GM23338 (cell line): Measurements from ENCODE around the gene ZNF580. TPM values are rescaled to one million over a fixed set of nuclear protein-coding genes. Genes with fewer than 3 reads are reported as not detected.

Experiments used
- ATAC-seq: fragments of 200-7000 bp; cut with Tn5 transposase; 3 replicates; pipeline ENCODE4 v1.9.1; 2020
- DNase-seq: peaks from one replicate; pipeline ENCODE4 v3.0.0-alpha.2; 2015; ENCODE audit warnings: low spot score
- H2AFZ ChIP-seq: fragments of 200-600 bp; sonication (generic); 2 replicates; pipeline ENCODE4 v1.8.0; 2016; ENCODE audit warnings: antibody characterized with exemption, mild to moderate bottlenecking, moderate library complexity
- H3F3A ChIP-seq: fragments of 200-600 bp; sonication (generic); replicated peaks from 2 replicates; pipeline ENCODE4 v1.8.0; 2017; ENCODE audit warnings: antibody characterized with exemption, mixed run types, low read depth
- H3K27ac ChIP-seq: fragments of 200-600 bp; sonication (generic); 2 replicates; pipeline ENCODE4 v1.6.1; 2016; ENCODE audit warnings: low read depth
- H3K27me3 ChIP-seq: fragments of 200-600 bp; sonication (generic); 2 replicates; pipeline ENCODE4 v1.8.0; 2016; ENCODE audit warnings: mild to moderate bottlenecking, mixed run types, moderate library complexity; ENCODE audit not compliant: insufficient read depth
- H3K36me3 ChIP-seq: fragments of 200-600 bp; sonication (generic); 2 replicates; pipeline ENCODE4 v1.8.0; 2016; ENCODE audit warnings: mild to moderate bottlenecking; ENCODE audit not compliant: insufficient read depth
- H3K4me1 ChIP-seq: fragments of 200-600 bp; sonication (generic); 2 replicates; pipeline ENCODE4 v1.8.0; 2016; ENCODE audit warnings: mild to moderate bottlenecking, moderate library complexity; ENCODE audit not compliant: insufficient read depth
- H3K4me2 ChIP-seq: fragments of 200-600 bp; sonication (generic); 2 replicates; pipeline ENCODE4 v1.7.1; 2017; ENCODE audit warnings: mixed run types
- H3K4me3 ChIP-seq: fragments of 200-600 bp; sonication (generic); 2 replicates; pipeline ENCODE4 v1.6.1; 2016; ENCODE audit warnings: mixed run types
- H3K79me2 ChIP-seq: fragments of 200-600 bp; sonication (generic); replicated peaks from 2 replicates; pipeline ENCODE4 v1.8.0; 2017; ENCODE audit warnings: mild to moderate bottlenecking; ENCODE audit not compliant: insufficient read depth
- H3K9me2 ChIP-seq: fragments of 200-600 bp; sonication (generic); 2 replicates; pipeline ENCODE4 v1.8.0; 2017; ENCODE audit not compliant: insufficient read depth
- H4K20me1 ChIP-seq: fragments of 200-600 bp; sonication (generic); replicated peaks from 2 replicates; pipeline ENCODE4 v1.8.0; 2017; ENCODE audit warnings: mild to moderate bottlenecking; ENCODE audit not compliant: insufficient read depth
- H3K27ac Mint-ChIP-seq: 2 replicates; pipeline ENCODE4 v1.8.0; 2020; ENCODE audit warnings: inconsistent platforms, mild to moderate bottlenecking, moderate library complexity, mixed read lengths
- H3K27me3 Mint-ChIP-seq: 3 replicates; pipeline ENCODE4 v1.8.0; 2022; ENCODE audit warnings: low read depth, mild to moderate bottlenecking, moderate library complexity, mixed read lengths, inconsistent platforms; ENCODE audit not compliant: insufficient read depth, poor library complexity
- H3K36me3 Mint-ChIP-seq: 3 replicates; pipeline ENCODE4 v1.8.0; 2021; ENCODE audit warnings: low read depth, mild to moderate bottlenecking, inconsistent platforms, moderate library complexity, mixed read lengths
- H3K4me1 Mint-ChIP-seq: 3 replicates; pipeline ENCODE4 v1.8.0; 2020; ENCODE audit warnings: mild to moderate bottlenecking, inconsistent platforms, mixed read lengths
- H3K4me3 Mint-ChIP-seq: 3 replicates; pipeline ENCODE4 v1.8.0; 2021; ENCODE audit warnings: moderate library complexity, mild to moderate bottlenecking, inconsistent platforms, mixed read lengths
- H3K9me3 Mint-ChIP-seq: 3 replicates; pipeline ENCODE4 v1.8.0; 2020; ENCODE audit warnings: moderate library complexity, mild to moderate bottlenecking, inconsistent platforms, mixed read lengths
- CREB1 ChIP-seq: fragments of 250-450 bp; sonication (Bioruptor Pico); IDR thresholded peaks from 2 replicates; pipeline ENCODE4 v1.5.0; 2020; ENCODE audit warnings: low read depth, mild to moderate bottlenecking, moderate library complexity
- EZH2 ChIP-seq: fragments of 200-600 bp; sonication (generic); IDR thresholded peaks from one replicate; pipeline ENCODE4 v1.8.0; 2017; ENCODE audit warnings: antibody characterized with exemption, mild to moderate bottlenecking, low read depth; ENCODE audit not compliant: unreplicated experiment
- EZH2phosphoT487 ChIP-seq: fragments of 200-600 bp; sonication (generic); IDR thresholded peaks from one replicate; pipeline ENCODE4 v1.8.1; 2018; ENCODE audit warnings: antibody characterized with exemption; ENCODE audit not compliant: unreplicated experiment
- JUNB ChIP-seq: IDR thresholded peaks from one replicate; pipeline ENCODE4 v1.6.1; 2016; ENCODE audit warnings: antibody characterized with exemption; ENCODE audit not compliant: unreplicated experiment
- NANOG ChIP-seq: IDR thresholded peaks from 2 replicates; pipeline ENCODE4 v1.6.1; 2016; ENCODE audit warnings: antibody characterized with exemption, borderline replicate concordance
- POLR2AphosphoS5 ChIP-seq: IDR thresholded peaks from 2 replicates; pipeline ENCODE4 v1.6.1; 2016; ENCODE audit warnings: antibody characterized with exemption, low read depth
- STAT1 ChIP-seq: IDR thresholded peaks from one replicate; pipeline ENCODE4 v1.6.1; 2016; ENCODE audit warnings: antibody characterized with exemption; ENCODE audit not compliant: unreplicated experiment
- ZNF114 ChIP-seq: fragments of 250-450 bp; sonication (Bioruptor Pico); IDR thresholded peaks from 2 replicates; pipeline ENCODE4 v1.5.0; 2020; ENCODE audit warnings: mild to moderate bottlenecking, moderate library complexity
- ZNF331 ChIP-seq: fragments of 250-450 bp; sonication (Bioruptor Pico); IDR thresholded peaks from 2 replicates; pipeline ENCODE4 v1.5.0; 2020; ENCODE audit warnings: low read depth, mild to moderate bottlenecking, moderate library complexity
- polyA plus RNA-seq: library from polyadenylated mRNA; unstranded; fragments of >200 nt; fragmentation: Nextera tagmentation; extraction: Ambion mirVana; gene quantifications from 2 replicates; pipeline ENCODE4 v1.2.1, GENCODE V29; 2016
- total RNA-seq: library from RNA; depleted of rRNA; stranded (reverse); fragments of >200 nt; shearing (Covaris generic); gene quantifications from 2 replicates; pipeline ENCODE4 v1.2.3, GENCODE V29; 2014
- TF ChIP-seq, protein P1 (sequence below): IDR thresholded peaks from 2 replicates; pipeline ENCODE4 v1.6.1; 2016; ENCODE audit warnings: antibody characterized with exemption
- TF ChIP-seq, protein P2 (sequence below): IDR thresholded peaks from one replicate; pipeline ENCODE4 v1.6.1; 2018; ENCODE audit warnings: antibody characterized with exemption; ENCODE audit not compliant: unreplicated experiment
- TF ChIP-seq, protein P3 (sequence below): fragments of 250-450 bp; sonication (Bioruptor Pico); IDR thresholded peaks from 2 replicates; pipeline ENCODE4 v1.5.0; 2020; ENCODE audit warnings: mild to moderate bottlenecking, moderate library complexity
- TF ChIP-seq, protein P4 (sequence below), 2 experiments: fragments of 200-600 bp in 1 of 2; sonication (generic) in 1 of 2; conservative IDR thresholded peaks; 2 replicates each; pipeline versions ENCODE4 v1.5.1 to v1.6.1; 2016 to 2017; ENCODE audit warnings: antibody characterized with exemption in 2 of 2, low read depth in 2 of 2, mild to moderate bottlenecking in 2 of 2, moderate library complexity in 1 of 2

Gene ZNF580
- total and polyA plus RNA-seq, 2 experiments from 2014 or later, result 18.7 to 23.6 TPM

DNA sequence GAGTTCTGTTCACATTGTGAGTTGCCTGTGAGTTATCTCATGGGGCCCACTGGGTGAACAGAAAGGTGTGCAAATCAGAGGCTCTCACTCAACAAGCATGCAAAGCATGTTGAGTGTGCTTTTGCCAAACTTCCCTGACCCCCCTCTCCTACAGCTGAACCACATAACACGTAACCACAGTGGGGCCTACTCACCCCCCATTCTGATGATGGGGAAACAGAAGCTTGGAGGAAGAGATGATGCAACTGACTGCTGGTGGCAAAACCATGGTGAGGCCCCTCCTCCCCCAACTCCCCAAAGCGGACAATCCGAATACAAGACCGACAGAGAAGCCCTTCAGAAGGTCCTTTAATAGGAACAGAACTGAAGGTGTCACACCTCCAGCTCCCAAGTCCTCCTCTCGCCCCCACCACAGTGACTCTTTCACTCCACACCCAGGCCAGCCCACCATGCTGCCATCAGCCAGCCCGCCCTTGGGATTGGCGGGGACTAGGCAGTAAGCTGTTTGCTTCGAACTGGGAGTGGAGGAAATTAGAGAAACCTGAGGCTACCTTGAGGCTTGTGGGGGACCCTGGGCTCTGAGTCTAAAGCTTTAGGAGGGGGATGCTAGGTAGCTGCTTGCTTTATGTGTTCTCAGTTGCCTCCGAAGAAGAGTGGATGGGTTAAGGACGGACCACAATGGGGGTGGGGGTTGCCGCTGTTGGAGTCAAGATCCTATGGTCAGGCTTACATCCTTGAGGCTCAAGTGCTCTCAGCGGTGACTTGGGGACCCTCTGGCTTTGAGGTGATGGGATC, 20.2 kb upstream of the ZNF580 start:
- Histone ChIP-seq H3K79me2 (peaks cover 9% of the 10 kb centered on the region), H3K9me2 (no peaks in the 10 kb centered on the region), H3K27me3 (no peaks in the 10 kb centered on the region), H3F3A (peaks cover 12% of the 10 kb centered on the region), H3K4me3 (no peak overlapping the region), H4K20me1 (peaks cover 5% of the 10 kb centered on the region), H3K4me1 (no peaks in the 10 kb centered on the region; the same call in 1 of the 2 replicates), H2AFZ (no peak overlapping the region), H3K4me2 (no peak overlapping the region), H3K27ac (no peak overlapping the region), H3K36me3 (no peaks in the 10 kb centered on the region)
- no peak for DNase-seq
- Mint-ChIP-seq H3K27ac (no peak overlapping the region; the same call in 1 of the 2 replicates), H3K27me3 (peaks cover 24% of the 10 kb centered on the region), H3K9me3 (peaks cover 5% of the 10 kb centered on the region), H3K4me1 (peaks cover 16% of the 10 kb centered on the region; the same call in 2 of the 3 replicates), H3K36me3 (peaks cover 48% of the 10 kb centered on the region), H3K4me3 (no peak overlapping the region)
- TF ChIP-seq JUNB (no peak), STAT1 (no peak), ZNF331 (CRISPR knock-in tag) (no peak), ZNF114 (CRISPR knock-in tag) (no peak), EZH2phosphoT487 (no peak), EZH2 (no peak), POLR2AphosphoS5 (no peak), NANOG (no peak), CREB1 (no peak)
- TF ChIP-seq, protein P1, sequence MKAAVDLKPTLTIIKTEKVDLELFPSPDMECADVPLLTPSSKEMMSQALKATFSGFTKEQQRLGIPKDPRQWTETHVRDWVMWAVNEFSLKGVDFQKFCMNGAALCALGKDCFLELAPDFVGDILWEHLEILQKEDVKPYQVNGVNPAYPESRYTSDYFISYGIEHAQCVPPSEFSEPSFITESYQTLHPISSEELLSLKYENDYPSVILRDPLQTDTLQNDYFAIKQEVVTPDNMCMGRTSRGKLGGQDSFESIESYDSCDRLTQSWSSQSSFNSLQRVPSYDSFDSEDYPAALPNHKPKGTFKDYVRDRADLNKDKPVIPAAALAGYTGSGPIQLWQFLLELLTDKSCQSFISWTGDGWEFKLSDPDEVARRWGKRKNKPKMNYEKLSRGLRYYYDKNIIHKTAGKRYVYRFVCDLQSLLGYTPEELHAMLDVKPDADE, result no peak
- TF ChIP-seq, protein P2, sequence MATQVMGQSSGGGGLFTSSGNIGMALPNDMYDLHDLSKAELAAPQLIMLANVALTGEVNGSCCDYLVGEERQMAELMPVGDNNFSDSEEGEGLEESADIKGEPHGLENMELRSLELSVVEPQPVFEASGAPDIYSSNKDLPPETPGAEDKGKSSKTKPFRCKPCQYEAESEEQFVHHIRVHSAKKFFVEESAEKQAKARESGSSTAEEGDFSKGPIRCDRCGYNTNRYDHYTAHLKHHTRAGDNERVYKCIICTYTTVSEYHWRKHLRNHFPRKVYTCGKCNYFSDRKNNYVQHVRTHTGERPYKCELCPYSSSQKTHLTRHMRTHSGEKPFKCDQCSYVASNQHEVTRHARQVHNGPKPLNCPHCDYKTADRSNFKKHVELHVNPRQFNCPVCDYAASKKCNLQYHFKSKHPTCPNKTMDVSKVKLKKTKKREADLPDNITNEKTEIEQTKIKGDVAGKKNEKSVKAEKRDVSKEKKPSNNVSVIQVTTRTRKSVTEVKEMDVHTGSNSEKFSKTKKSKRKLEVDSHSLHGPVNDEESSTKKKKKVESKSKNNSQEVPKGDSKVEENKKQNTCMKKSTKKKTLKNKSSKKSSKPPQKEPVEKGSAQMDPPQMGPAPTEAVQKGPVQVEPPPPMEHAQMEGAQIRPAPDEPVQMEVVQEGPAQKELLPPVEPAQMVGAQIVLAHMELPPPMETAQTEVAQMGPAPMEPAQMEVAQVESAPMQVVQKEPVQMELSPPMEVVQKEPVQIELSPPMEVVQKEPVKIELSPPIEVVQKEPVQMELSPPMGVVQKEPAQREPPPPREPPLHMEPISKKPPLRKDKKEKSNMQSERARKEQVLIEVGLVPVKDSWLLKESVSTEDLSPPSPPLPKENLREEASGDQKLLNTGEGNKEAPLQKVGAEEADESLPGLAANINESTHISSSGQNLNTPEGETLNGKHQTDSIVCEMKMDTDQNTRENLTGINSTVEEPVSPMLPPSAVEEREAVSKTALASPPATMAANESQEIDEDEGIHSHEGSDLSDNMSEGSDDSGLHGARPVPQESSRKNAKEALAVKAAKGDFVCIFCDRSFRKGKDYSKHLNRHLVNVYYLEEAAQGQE, result no peak
- TF ChIP-seq, protein P3, sequence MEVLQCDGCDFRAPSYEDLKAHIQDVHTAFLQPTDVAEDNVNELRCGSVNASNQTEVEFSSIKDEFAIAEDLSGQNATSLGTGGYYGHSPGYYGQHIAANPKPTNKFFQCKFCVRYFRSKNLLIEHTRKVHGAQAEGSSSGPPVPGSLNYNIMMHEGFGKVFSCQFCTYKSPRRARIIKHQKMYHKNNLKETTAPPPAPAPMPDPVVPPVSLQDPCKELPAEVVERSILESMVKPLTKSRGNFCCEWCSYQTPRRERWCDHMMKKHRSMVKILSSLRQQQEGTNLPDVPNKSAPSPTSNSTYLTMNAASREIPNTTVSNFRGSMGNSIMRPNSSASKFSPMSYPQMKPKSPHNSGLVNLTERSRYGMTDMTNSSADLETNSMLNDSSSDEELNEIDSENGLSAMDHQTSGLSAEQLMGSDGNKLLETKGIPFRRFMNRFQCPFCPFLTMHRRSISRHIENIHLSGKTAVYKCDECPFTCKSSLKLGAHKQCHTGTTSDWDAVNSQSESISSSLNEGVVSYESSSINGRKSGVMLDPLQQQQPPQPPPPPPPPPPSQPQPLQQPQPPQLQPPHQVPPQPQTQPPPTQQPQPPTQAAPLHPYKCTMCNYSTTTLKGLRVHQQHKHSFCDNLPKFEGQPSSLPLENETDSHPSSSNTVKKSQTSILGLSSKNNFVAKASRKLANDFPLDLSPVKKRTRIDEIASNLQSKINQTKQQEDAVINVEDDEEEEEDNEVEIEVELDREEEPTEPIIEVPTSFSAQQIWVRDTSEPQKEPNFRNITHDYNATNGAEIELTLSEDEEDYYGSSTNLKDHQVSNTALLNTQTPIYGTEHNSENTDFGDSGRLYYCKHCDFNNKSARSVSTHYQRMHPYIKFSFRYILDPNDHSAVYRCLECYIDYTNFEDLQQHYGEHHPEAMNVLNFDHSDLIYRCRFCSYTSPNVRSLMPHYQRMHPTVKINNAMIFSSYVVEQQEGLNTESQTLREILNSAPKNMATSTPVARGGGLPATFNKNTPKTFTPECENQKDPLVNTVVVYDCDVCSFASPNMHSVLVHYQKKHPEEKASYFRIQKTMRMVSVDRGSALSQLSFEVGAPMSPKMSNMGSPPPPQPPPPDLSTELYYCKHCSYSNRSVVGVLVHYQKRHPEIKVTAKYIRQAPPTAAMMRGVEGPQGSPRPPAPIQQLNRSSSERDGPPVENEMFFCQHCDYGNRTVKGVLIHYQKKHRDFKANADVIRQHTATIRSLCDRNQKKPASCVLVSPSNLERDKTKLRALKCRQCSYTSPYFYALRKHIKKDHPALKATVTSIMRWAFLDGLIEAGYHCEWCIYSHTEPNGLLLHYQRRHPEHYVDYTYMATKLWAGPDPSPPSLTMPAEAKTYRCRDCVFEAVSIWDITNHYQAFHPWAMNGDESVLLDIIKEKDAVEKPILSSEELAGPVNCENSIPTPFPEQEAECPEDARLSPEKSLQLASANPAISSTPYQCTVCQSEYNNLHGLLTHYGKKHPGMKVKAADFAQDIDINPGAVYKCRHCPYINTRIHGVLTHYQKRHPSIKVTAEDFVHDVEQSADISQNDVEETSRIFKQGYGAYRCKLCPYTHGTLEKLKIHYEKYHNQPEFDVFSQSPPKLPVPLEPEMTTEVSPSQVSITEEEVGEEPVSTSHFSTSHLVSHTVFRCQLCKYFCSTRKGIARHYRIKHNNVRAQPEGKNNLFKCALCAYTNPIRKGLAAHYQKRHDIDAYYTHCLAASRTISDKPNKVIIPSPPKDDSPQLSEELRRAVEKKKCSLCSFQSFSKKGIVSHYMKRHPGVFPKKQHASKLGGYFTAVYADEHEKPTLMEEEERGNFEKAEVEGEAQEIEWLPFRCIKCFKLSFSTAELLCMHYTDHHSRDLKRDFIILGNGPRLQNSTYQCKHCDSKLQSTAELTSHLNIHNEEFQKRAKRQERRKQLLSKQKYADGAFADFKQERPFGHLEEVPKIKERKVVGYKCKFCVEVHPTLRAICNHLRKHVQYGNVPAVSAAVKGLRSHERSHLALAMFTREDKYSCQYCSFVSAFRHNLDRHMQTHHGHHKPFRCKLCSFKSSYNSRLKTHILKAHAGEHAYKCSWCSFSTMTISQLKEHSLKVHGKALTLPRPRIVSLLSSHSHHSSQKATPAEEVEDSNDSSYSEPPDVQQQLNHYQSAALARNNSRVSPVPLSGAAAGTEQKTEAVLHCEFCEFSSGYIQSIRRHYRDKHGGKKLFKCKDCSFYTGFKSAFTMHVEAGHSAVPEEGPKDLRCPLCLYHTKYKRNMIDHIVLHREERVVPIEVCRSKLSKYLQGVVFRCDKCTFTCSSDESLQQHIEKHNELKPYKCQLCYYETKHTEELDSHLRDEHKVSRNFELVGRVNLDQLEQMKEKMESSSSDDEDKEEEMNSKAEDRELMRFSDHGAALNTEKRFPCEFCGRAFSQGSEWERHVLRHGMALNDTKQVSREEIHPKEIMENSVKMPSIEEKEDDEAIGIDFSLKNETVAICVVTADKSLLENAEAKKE (CRISPR knock-in tag), result no peak
- TF ChIP-seq, protein P4, sequence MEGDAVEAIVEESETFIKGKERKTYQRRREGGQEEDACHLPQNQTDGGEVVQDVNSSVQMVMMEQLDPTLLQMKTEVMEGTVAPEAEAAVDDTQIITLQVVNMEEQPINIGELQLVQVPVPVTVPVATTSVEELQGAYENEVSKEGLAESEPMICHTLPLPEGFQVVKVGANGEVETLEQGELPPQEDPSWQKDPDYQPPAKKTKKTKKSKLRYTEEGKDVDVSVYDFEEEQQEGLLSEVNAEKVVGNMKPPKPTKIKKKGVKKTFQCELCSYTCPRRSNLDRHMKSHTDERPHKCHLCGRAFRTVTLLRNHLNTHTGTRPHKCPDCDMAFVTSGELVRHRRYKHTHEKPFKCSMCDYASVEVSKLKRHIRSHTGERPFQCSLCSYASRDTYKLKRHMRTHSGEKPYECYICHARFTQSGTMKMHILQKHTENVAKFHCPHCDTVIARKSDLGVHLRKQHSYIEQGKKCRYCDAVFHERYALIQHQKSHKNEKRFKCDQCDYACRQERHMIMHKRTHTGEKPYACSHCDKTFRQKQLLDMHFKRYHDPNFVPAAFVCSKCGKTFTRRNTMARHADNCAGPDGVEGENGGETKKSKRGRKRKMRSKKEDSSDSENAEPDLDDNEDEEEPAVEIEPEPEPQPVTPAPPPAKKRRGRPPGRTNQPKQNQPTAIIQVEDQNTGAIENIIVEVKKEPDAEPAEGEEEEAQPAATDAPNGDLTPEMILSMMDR (conservative IDR thresholded peaks at IDR 0.05; ENCODE audit: low read depth in 2 of 2), result no peak
- no peak for ATAC-seq
